Right lobe of liver (tissue), 4 donors: Measurements from ENCODE around the gene TNIK.

Experiments
- POLR2A ChIP-seq: fragments of 450-650 bp; IDR thresholded peaks from one replicate; pipeline ENCODE4 v1.6.1; 2017; ENCODE audit warnings: antibody characterized with exemption, mild to moderate bottlenecking
- TF ChIP-seq, protein P1 (sequence below), 4 donors: fragments of 200-600 bp in 3 of 4; fragments of 450-650 bp in 1 of 4; IDR thresholded peaks; one replicate each; pipeline versions ENCODE4 v1.5.1 to v1.8.0; 2016 to 2022; ENCODE audit warnings: antibody characterized with exemption in 4 of 4, mild to moderate bottlenecking in 2 of 4
- donor health status: DM: no; HTN: no; CAD: no.
- donor health status: DM: no; HTN: no; CAD: no.
- donor health status: DM: no; HTN: yes; CAD: no.

DNA sequence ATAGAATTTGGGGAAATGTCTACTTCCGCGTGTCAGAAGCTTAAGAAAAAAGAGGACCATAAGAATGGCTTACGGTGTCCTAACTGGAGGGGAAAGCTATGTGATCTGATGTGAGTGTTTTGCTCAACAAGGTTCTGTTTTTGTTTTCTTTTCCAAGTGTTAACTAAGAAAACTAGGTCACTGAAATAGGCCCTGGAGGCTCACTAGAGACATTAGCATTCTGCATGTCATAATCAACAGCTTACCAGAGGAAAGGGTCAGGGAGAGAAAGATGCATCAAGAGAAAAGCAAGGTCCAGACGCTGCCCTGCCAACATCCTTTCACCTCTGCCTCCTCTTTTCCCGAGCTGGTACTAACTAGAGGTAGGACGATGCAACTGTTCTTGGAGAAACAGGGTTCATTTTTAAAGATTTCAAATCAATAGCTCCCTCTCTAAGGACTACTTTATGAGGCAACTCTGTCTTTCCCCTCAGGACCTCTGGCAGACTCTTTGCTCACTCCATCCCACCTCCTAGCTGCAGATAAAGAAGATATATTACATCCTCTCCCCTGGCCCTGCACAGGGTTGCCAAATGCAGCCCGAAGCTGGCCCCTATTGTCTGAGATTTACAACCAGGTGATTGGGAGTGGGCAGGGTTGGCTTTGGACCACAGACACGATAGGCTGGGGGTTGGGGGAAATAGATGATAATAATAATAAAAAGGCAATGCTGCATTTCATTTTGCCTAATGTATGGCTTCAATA, 223.8 kb downstream of the TNIK start:
- TF ChIP-seq, protein P1, sequence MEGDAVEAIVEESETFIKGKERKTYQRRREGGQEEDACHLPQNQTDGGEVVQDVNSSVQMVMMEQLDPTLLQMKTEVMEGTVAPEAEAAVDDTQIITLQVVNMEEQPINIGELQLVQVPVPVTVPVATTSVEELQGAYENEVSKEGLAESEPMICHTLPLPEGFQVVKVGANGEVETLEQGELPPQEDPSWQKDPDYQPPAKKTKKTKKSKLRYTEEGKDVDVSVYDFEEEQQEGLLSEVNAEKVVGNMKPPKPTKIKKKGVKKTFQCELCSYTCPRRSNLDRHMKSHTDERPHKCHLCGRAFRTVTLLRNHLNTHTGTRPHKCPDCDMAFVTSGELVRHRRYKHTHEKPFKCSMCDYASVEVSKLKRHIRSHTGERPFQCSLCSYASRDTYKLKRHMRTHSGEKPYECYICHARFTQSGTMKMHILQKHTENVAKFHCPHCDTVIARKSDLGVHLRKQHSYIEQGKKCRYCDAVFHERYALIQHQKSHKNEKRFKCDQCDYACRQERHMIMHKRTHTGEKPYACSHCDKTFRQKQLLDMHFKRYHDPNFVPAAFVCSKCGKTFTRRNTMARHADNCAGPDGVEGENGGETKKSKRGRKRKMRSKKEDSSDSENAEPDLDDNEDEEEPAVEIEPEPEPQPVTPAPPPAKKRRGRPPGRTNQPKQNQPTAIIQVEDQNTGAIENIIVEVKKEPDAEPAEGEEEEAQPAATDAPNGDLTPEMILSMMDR (IDR thresholded peaks at IDR 0.05), result no peak
- no peak for TF ChIP-seq POLR2A
